22Rv1 (cell line): ENCODE measurements around the gene ZNF573.
A peak's percentile ranks its signal among the peaks of the same experiment; 100 is the strongest.

Experiments used
- H3K27ac ChIP-seq: fragments of 450-650 bp; 2 replicates; pipeline ENCODE4 v1.5.1; 2017
- ZFX ChIP-seq: fragments of 450-650 bp; IDR thresholded peaks from 2 replicates; pipeline ENCODE4 v1.6.1; 2017; ENCODE audit warnings: antibody characterized with exemption, borderline replicate concordance
- TF ChIP-seq, protein P1 (sequence below): fragments of 450-650 bp; IDR thresholded peaks from 2 replicates; pipeline ENCODE4 v1.5.1; 2017; ENCODE audit warnings: mild to moderate bottlenecking

The ZNF573 gene

GRCh38 chr19:37718304-37718703, 61.1 kb downstream of the ZNF573 start:
- no peak for TF ChIP-seq ZFX
- TF ChIP-seq, protein P1, sequence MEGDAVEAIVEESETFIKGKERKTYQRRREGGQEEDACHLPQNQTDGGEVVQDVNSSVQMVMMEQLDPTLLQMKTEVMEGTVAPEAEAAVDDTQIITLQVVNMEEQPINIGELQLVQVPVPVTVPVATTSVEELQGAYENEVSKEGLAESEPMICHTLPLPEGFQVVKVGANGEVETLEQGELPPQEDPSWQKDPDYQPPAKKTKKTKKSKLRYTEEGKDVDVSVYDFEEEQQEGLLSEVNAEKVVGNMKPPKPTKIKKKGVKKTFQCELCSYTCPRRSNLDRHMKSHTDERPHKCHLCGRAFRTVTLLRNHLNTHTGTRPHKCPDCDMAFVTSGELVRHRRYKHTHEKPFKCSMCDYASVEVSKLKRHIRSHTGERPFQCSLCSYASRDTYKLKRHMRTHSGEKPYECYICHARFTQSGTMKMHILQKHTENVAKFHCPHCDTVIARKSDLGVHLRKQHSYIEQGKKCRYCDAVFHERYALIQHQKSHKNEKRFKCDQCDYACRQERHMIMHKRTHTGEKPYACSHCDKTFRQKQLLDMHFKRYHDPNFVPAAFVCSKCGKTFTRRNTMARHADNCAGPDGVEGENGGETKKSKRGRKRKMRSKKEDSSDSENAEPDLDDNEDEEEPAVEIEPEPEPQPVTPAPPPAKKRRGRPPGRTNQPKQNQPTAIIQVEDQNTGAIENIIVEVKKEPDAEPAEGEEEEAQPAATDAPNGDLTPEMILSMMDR, result no peak
- H3K27ac ChIP-seq, result peak overlapping the region; percentile 83; the same call in 1 of the 2 replicates

- H3K27ac ChIP-seq, result no peak overlapping the region
- TF ChIP-seq, protein P1, result no peak
- no peak for TF ChIP-seq ZFX
Measured at GRCh38 chr19:37716140-37716539, 63.2 kb downstream of the ZNF573 start.

GRCh38 chr19:37706052-37706605, 73.3 kb downstream of the ZNF573 start:
- TF ChIP-seq ZFX, result no peak
- TF ChIP-seq, protein P1, result no peak
- no peak overlapping the region for H3K27ac ChIP-seq

- no peak overlapping the region for H3K27ac ChIP-seq
- TF ChIP-seq, protein P1, result no peak
- TF ChIP-seq ZFX, result no peak
Measured at GRCh38 chr19:37699057-37699456, 80.3 kb downstream of the ZNF573 start.

DNA sequence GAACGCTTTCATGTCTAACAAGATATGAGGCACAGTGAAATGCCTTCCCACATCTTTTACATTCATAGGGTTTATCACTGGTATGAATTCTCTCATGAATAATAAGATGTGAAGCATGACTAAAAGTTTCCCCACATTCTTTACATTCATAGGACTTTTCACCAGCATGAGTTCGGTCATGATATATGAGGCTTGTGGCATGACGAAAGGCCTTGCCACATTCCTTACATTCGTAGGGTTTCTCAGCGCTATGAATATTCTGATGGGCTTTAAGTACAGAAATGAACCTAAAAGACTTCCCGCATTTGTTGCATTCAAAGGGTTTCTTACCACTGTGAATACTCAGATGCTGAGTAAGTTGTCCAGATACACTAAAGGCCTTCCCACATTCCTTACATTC, 81.2 kb downstream of the ZNF573 start:
- H3K27ac ChIP-seq, result no peak overlapping the region
- no peak for TF ChIP-seq ZFX
- TF ChIP-seq, protein P1, result no peak

DNA sequence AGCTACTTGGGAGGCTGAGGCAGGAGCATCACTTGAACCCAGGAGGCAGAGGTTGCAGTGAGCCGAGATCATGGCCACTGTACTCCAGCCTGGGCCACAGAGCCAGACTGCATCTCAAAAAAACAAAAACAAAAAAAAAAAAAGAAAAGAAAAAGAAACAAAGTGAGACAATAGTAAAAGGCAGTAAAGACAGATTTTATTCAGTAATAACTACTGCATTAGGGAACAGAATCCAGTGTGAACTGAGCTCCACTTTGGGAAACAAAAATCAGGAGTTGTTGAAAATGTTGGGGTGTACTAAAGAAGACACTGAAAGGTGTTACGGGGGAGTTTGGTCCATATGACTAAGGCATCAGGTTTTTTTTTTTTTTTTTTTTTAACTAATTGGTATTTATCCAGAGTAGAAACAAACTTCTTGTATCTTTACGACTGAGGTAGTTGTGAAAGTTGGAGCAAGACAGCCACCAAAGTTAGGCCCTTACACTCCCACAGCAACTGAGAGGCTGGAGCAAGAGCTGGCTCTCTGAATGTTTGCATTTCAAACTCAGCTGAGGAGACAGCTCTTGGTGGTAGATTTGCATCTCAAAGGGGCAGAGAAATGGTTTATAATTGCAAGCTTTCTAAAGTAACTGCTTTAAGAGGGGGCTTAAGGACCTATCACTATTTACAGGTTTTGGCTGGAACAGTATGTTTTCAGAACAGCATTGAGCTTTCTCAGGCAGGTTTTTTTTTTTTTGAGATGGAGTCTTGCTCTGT, 84.1 kb downstream of the ZNF573 start:
- no peak for TF ChIP-seq ZFX
- TF ChIP-seq, protein P1, result no peak
- no peak overlapping the region for H3K27ac ChIP-seq

- H3K27ac ChIP-seq, result no peak overlapping the region
Measured at GRCh38 chr19:37692956-37693620, 86.3 kb downstream of the ZNF573 start.

More at GRCh38 chr19:37692956-37693620, 86.3 kb downstream of the ZNF573 start:
- no peak for TF ChIP-seq ZFX
- TF ChIP-seq, protein P1, result no peak
